Activated T-helper 1 cell treated with Interleukin-2 at 50 U/mL for 16 hours (primary cell): ENCODE results near the gene THNSL1.
"Not testable (repeated sequence)": the region's sequence is repeated elsewhere in the genome, so short reads cannot be mapped to it uniquely, and the experiment has no call there.

Source experiments
- DNase-seq: peaks from one replicate; pipeline ENCODE4 v3.0.0-alpha.2; 2020; ENCODE audit warnings: low read depth

THNSL1 gene

DNA sequence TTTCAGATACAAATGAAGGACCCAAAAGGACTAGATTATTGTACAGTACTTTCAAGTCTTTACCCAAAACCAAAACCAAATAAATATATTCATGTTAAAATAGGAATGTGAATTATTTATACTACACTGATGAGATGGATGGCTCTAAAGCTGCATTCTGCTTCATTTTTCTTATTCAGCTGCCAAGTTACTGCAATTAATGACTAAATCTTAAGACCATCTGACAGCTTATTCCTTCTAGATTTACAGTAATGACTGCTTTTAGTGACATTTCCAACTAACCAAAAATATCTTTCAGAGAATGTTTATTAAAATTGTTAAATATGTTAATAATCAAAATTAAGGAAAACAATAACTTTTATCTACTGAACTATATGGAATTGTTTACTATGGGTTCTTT lies 21.3 kb upstream of the THNSL1 start:
- no peak for DNase-seq

DNA sequence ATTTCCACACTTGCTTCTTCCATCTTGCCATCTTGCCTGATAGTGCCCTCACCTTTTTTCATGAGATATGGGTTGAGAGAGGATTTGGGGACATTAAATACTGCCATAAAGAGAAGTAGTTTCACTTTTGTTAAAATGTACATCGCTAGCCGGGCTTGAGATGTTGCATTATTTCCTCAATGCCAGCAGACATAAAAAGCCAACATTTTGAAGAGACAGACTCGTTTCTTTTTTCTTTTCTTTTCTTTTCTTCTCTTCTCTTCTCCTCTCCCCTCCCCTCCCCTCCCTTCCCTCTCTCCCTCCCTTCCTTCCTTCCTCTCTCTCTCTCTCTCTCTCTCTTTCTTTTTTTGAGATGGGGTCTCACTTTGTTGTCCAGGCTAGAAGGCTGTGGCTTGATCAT lies 18.4 kb upstream of the THNSL1 start:
- DNase-seq = no peak

DNA sequence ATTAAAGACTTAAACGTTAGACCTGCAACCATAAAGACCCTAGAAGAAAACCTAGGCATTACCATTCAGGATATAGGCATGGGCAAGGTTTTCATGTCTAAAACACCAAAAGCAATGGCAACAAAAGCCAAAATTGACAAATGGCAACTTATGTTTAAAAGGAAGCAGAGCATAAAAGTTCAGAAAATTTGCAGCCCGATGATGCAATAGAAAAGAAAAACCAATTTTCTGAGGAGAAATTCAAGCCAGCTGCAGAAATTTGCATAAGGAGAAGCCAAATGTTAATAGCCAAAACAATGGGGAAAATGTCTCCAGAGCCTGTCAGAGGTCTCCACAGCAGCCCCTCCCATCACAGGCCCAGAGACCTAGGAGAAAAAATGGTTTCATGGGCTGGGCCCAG lies 4.8 kb upstream of the THNSL1 start:
- DNase-seq = not testable (repeated sequence)

DNA sequence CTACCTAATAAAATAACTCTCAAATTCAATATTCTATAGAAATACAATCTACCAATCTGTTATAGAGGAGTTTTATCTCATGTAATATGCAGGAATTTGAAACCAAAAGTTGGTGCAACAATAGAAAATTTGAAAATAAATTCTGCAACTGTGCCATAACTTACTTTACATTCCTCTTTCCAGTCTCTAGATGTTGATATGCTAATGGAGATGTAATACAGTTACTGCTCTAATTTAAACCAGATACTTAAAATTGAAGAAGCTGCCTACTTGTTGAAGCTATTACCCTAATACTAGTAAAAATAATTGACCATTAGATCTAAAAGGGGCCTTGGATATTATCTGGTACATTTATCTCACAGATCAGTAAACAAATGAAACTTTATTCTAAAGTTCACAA lies 1.8 kb upstream of the THNSL1 start:
- DNase-seq = no peak

DNA sequence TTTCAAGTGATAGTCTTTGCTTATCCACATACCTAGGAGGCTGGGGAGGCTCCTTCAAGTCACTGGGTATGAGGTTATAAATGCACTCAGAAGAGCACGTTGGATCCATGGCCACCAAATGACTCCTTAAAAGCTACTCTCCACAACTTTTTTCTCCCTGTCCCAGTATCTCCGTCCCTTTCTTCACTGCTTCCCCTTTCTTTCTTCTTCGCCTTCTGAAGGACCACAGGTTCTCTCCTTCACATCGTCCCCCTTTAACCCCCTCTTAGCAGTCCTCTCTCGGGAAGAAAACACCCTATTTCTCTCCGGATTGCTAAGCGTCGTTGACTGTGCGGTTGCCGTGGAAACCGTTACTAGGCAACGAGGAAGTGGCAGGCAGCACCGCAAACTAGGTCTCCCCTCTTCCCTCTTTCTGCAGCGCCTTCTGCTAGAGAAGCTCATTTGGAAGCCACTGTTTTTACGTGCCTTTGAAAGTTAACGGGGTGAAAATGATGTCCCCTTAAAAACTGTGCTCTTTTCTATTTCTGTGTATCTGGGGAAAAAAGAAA lies 510 bp upstream of the THNSL1 start, which contains the start of gene ENKUR:
Gene ENKUR (minus strand): TSS at position 331 of the 548 bp plus-strand sequence. CDS start 222 bp downstream, at position 109.
- peak; percentile 84 for DNase-seq

DNA sequence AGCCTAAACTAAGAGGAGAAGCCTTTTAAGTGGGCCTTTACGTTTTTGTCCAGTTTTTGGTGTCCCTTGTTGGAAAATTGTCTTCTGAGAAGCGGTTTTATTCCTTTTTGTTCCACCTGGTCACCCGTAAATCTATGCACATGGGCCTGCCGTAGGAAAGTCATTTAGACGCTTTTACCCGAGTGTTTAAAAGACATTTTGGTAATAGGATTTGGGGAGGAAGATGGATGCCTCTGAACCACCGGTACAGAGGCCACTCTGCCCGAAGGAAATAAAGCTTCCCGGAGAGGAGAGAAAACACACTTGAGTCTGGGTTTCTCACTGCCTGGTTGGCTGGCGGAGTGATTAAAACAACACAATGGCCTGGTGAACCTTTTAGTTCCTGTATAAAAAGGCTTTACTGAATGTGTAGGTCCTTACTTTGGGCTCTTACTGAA lies 760 bp downstream of the THNSL1 start:
- no peak for DNase-seq

DNA sequence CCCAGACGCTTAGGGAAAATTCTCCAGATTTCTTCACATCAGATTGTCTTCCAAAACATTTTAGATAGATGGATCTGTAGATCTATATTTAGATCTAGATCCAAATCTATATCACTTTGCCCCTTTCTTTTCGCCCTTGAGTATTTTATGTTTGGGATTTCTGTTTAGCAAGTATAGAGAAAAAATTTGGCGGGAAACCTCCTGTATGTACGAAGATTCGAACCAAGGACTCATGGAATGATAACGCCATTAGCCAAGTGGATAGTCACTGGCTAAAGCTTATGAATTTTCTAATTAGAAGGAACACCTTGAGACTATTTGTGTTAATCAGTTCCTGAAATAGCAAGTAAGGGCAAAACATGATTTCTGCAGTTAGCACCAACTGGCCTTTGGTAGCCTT lies 1.2 kb downstream of the THNSL1 start:
- no peak for DNase-seq

DNA sequence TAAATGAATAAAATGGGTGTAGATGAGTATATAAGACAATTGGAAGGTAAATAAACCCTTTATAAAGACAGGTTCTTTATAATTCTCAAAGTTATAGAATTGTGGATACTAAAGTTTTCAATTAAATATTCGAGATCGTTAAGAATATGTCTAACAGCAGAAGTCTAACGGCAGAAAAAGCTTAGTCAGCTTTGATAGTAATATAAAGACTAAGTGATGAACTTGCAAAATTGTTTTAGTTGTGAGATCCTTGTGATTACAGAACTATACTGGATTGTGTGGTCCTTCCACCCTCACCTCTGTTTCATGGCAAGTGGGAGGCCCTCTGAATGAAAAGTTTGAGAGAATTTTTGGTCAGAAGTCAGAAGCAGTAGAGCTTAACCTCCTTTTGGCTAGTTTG lies 2.3 kb downstream of the THNSL1 start:
- DNase-seq = no peak

DNA sequence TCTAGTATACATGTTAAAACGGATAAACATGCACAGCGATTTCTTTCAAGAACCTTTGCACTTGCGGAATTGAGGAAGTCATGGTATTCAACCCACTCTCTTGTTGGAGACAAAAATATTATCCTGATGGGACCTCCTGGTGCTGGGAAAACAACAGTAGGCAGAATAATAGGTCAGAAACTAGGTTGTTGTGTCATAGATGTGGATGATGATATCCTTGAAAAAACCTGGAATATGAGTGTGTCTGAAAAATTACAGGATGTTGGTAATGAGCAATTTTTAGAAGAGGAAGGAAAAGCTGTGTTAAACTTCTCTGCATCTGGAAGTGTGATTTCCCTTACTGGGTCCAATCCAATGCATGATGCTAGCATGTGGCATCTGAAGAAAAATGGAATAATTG lies 6.9 kb downstream of the THNSL1 start:
- no peak for DNase-seq

DNA sequence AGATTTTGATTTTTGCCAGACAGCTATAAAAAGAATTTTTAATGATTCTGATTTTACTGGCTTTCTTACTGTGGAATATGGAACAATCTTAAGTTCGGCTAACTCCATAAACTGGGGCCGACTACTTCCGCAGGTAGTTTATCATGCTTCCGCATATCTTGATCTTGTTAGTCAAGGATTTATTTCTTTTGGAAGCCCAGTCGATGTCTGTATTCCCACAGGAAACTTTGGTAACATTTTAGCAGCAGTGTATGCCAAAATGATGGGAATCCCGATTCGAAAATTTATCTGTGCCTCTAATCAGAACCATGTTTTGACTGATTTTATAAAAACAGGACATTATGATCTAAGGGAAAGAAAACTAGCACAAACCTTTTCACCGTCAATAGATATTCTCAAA lies 8.1 kb downstream of the THNSL1 start:
- DNase-seq = no peak

DNA sequence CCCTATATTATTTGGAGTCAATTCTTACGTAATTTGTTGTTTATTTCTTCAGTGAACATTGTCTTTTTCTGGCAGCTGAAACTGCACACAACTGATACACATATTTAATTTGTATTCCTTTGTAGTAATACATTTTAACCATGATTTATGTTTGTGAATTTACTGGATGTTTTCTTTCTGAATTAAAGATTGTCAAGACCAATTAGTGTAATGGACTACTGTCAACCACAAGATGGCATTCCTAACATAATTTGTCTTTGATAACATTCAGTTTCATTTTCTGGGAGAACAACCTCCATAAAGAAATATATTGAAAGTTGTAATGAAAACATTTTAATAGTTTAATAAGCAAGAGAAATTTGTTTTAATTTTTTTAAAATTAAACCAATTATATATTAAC lies 10.1 kb downstream of the THNSL1 start:
- no peak for DNase-seq

DNA sequence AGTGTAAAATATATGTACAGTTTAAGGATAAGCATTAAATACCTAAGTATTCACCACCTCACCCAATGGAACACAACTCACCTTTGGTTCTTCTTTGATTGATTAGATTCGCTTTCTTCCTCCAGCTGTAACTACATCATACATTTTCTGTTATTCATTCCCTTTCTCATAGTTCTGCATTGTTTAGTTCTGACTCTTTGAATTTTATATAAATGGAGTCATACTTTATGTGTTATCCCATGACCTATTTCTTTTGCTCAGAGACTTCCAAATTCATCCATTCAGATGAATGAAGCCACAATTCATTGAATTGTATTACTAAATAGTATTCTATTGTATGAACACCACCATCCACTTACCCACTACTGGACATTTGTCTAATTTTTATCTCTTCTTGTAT lies 12.3 kb downstream of the THNSL1 start:
- no peak for DNase-seq

DNA sequence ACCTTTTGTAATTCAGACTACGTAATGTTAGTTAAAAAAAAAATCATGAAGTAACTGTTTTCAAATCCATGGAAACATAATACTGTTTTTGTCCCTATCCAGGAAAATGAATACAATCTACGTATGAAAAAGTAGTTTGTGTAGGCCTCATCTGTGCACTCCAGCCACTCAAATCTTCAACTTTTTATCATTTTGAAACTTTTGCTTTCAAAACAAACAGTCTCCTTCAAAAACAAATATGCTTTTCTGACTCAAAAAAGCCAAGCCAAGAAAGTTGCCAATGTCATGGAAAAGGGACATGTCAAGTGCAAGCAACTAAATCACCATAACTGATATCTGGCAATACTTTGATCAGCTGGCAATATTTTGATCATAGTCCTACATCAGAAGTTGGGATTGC lies 13.1 kb downstream of the THNSL1 start:
- DNase-seq = no peak

DNA sequence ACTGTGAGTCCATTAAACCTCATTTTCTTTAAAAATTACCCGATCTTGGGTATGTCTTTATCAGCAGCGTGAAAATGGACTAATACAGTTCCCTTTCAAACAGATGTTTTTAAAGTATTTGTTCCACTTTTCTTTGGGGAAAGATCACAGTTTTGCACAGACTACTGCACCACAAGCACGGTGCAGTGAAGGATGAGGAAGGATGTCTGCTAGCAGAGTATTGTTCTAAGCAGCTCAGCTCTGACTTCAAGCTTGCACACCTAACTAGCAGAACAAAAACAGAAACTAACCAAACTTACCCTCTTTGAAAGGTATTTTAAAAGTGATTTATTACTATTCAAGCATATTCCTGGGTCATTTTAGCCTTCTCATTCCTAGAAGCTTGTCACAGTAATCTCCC lies 20.0 kb downstream of the THNSL1 start:
- no peak for DNase-seq

DNA sequence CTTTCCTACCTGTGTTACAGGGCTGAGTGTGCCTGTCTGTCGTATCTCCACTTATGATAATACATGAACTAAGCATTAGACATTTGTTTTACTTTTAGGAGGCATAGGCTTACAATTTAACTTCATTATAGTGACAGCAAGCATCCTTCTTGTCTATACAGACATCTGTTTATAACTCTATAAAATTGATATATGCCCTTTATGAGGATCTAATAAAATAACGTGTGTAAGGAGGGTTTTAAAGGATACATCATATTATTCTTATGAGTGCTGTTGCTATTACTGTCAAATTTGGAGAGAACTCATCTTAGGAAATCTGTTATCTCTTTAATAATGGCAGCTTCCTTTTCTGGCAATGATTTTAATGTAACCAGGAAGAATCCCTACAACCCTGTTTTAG lies 21.9 kb downstream of the THNSL1 start:
- no peak for DNase-seq

DNA sequence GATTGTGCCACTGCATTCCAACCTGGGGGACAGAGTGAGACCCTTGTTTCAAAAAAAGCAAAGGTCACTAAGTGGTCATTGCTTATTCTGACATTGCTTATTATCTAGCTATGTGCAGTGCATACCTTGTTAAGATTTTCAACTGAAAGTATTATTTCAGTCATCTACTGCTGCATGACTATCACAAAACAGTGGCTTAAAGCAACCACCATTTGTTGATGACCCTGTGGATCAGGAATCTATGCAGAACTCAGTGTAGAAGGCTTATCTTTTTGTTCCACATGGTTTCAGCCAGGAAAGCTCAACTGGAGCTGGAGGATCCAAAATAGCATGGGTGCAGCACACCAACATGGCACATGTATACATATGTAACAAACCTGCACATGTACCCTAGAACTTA lies 23.1 kb downstream of the THNSL1 start:
- no peak for DNase-seq

DNA sequence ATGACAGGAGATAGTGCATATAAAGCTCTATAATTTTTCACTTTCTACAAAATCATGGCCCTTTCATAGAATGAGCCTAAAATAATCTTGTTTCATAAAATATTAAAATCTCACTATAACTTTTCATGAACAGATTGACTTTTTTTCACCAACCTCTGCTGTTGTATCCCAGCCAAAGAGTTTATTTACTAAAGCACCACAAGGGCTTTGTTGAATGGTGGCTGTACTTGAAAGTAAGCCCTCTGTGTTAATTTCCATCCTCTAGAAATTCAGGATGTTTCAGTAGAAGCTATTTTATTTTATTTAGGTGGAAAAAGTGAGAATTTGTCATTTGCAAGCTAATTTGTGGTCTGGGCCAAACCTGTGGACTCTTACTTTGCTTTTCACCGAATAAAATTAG lies 30.2 kb downstream of the THNSL1 start:
- no peak for DNase-seq

DNA sequence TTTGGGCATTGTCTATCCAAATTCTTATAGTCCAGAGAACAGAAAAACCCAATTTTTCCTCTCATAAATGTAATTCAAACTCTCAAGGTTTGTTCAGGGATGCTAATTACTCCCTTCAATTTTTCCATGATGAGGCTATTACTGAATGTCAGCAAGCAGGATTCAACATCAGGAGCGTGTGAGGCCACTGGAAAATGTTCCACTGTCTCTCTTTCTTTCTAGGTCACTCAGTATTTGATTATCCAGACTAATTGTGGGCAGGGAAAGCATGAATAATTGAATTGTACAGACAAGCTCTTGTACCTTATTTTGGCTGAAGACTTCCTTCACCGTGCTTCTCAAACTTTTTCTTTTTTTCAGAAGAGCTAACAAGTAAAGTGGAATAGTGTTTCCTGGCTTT lies 30.7 kb downstream of the THNSL1 start:
- DNase-seq = no peak

DNA sequence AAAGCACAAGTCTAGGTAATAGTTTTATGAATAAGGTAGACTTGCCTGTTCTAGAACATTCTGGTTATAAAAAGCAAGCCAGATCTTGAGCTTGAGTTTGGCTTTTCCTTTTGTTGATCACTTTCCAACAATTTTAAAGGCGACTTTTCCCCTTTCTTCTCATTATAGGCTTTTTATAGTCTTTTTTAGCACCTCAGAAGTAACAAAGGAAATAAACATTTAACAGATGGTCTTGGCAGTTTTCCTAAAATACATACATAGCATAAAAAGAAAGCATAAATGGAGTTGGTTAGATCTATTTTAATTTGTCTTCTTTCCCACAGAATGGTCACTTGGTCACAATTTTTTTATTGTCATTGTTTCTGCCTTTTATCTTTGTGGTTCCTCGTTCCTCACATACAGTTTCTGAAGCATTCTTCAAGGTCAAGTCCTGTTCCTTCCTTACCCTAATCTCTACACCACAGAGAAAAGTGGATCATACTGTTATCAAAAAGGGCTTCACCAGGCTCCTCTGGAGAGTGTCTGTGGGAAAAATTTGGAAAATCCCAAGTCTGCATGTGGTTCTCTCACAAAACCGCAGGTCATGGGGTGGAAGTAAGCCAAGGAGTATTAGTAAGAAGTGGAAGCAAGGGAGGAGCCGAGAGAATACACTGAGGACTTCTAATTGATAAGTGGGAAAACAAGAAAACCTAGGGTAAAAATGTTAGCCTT lies 31.3 kb downstream of the THNSL1 start:
- DNase-seq = no peak

DNA sequence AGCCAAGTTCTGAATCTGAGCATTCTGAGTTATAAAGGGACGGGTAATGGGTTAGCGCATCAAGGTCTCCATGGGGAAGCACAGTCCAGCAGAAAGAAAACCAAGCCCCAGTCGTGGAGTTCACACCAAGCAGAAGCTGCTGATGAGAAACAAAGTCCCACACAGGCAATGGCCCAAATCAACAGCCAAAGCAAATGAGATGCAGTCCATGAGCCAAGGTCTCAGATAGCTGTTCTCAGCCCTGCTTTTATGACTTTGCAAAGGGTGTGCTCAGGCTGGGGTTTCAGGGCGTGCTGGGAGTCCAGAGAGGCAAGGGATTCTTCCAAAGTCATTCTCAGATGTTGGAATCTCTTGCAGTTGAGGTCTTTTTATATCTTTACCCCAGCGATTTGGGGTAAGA lies 32.0 kb downstream of the THNSL1 start:
- no peak for DNase-seq

DNA sequence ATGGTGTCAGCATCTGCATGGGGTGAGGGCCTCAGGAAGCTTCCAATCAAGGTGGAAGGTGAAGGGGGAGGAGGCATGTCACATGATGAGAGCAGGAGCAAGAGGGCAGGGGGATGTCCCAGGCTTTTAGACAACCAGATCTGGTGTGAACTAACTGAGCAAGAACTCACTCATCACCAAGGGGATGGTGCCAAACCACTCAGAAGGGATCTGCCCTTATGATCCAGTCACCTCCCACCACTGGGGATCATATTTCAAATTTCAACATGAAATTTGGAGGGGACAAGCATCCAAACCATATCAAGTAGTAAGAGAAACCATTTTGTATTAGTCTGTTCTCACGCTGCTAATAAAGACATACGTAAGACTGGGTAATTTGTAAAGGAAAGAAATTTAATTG lies 33.6 kb downstream of the THNSL1 start:
- DNase-seq = no peak

DNA sequence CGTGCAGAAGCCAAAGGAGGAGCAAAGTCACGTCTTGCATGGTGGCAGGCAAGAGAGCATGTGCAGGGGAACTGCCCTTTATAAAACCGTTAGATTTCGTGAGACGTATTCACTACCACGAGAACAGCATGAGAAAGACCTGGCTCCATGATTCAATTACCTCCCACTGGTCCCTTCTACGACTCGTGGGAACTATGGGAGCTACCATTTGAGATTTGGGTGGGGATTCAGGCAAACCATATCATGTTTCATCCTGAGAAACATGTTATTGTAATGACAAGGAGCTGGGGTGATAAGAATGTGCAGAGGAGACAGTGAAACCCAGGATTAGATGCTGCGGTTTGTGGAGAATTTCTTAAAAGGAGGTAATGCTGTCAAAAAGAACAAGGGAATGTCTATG lies 34.0 kb downstream of the THNSL1 start:
- no peak for DNase-seq

DNA sequence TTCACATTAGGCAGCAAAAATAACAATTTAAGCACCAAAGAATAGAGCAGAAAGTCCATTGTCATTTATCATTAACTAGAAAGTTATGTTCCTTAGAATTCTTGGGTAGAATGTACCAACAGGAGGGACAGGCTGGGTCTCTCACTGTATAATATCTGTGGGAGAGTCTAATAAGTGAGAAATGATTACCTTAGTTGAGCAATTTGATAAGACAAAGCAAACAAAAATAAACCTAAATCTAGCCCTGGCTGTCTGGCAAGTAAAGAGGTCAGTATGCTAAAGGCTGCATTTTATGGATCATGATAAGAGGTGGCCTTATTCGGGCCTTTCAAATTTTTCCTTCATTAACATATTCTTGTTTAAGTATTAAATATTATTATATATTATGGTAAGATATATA lies 35.6 kb downstream of the THNSL1 start:
- no peak for DNase-seq

DNA sequence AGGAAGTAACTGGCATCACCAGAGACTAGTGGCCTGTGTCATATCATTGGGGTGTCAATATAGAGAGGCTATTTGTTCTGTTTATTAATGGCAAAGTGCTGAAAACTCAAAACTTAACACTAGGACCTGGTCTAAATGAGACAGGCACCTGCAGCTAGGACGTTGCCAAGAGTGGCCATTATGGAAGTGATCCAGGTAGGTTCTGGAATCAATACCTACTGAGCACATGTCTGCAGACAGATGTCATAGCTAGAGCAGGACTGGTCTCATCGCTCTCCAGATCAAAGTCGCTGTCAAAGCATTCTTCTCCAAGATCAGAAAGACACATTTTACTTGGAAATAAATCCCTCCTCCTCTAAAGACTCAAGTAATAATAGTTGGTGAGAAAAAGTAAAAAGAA lies 40.3 kb downstream of the THNSL1 start:
- no peak for DNase-seq
